Activated T-helper 2 cell treated with anti-CD3 and anti-CD28 coated beads, Interferon-gamma antibody, Interleukin-2, Interleukin-4, amounts not matched to agents 10 μg/mL and 5 μg/mL and 100 μg/mL, durations not matched to agents 14 hours and 24 hours and 36 hours (primary cell): ENCODE measurements around the gene RBP7. TPM values are rescaled to one million over a fixed set of nuclear protein-coding genes. Genes with fewer than 3 reads are reported as not detected.

Experiments
- DNase-seq: peaks from one replicate; pipeline ENCODE4 v3.0.0; 2021; ENCODE audit warnings: low spot score
- H3K27ac Mint-ChIP-seq: one replicate; pipeline ENCODE4 v1.8.0; 2021; ENCODE audit warnings: mixed read lengths
- H3K27me3 Mint-ChIP-seq: one replicate; pipeline ENCODE4 v1.8.0; 2021; ENCODE audit warnings: low read depth, mixed read lengths
- H3K36me3 Mint-ChIP-seq: one replicate; pipeline ENCODE4 v1.8.0; 2021; ENCODE audit warnings: low read depth, mixed read lengths
- H3K4me1 Mint-ChIP-seq: one replicate; pipeline ENCODE4 v1.8.0; 2021; ENCODE audit warnings: low read depth, mixed read lengths
- H3K4me3 Mint-ChIP-seq: one replicate; pipeline ENCODE4 v1.8.0; 2021; ENCODE audit warnings: low read depth, mild to moderate bottlenecking, moderate library complexity, mixed read lengths
- H3K9me3 Mint-ChIP-seq: one replicate; pipeline ENCODE4 v1.8.0; 2021; ENCODE audit warnings: mixed read lengths
- intact Hi-C: fragments of 100-400 bp; cut with micrococcal nuclease; formaldehyde crosslinking; loops from one replicate; pipeline ENCODE4 v1.15.1; 2023
- total RNA-seq: library from RNA; stranded (reverse); gene quantifications from 2 replicates; pipeline ENCODE4 v1.2.3, GENCODE V29; 2022

Gene RBP7
- total RNA-seq, 1 donor from 2014 or later = not detected

- intact Hi-C loops = no loop called here
- no peaks in the 10 kb centered on the region for H3K27me3 Mint-ChIP-seq
- no peaks in the 10 kb centered on the region for H3K4me1 Mint-ChIP-seq
- H3K9me3 Mint-ChIP-seq = no peaks in the 10 kb centered on the region
- H3K4me3 Mint-ChIP-seq = no peak overlapping the region
- no peak overlapping the region for H3K27ac Mint-ChIP-seq
- H3K36me3 Mint-ChIP-seq = peaks cover 10% of the 10 kb centered on the region
- DNase-seq = no peak
These were observed 45.7 kb downstream of the RBP7 start for GRCh38 chr1:10042746-10043145.

GRCh38 chr1:10045480-10046355 lies 48.7 kb downstream of the RBP7 start:
- no peaks in the 10 kb centered on the region for H3K9me3 Mint-ChIP-seq
- no peaks in the 10 kb centered on the region for H3K27me3 Mint-ChIP-seq
- H3K27ac Mint-ChIP-seq = no peak overlapping the region
- DNase-seq = no peak
- H3K4me3 Mint-ChIP-seq = no peak overlapping the region
- H3K4me1 Mint-ChIP-seq = no peaks in the 10 kb centered on the region
- intact Hi-C loops = no loop called here
- peaks cover 15% of the 10 kb centered on the region for H3K36me3 Mint-ChIP-seq

GRCh38 chr1:10046356-10047085 lies 49.5 kb downstream of the RBP7 start:
- Mint-ChIP-seq H3K27me3 (no peaks in the 10 kb centered on the region), H3K27ac (no peak overlapping the region), H3K4me1 (no peaks in the 10 kb centered on the region), H3K9me3 (no peaks in the 10 kb centered on the region), H3K4me3 (no peak overlapping the region), H3K36me3 (peaks cover 18% of the 10 kb centered on the region)
- intact Hi-C loops = no loop called here
- no peak for DNase-seq

GRCh38 chr1:10048601-10049000 lies 51.6 kb downstream of the RBP7 start:
- Mint-ChIP-seq H3K27me3 (no peaks in the 10 kb centered on the region), H3K36me3 (peaks cover 15% of the 10 kb centered on the region), H3K4me3 (no peak overlapping the region), H3K9me3 (no peaks in the 10 kb centered on the region), H3K27ac (no peak overlapping the region), H3K4me1 (peaks cover 2% of the 10 kb centered on the region)
- DNase-seq = no peak
- intact Hi-C loops = no loop called here

GRCh38 chr1:10050611-10051010 lies 53.6 kb downstream of the RBP7 start:
- no peak overlapping the region for H3K27ac Mint-ChIP-seq
- no peak for DNase-seq
- H3K4me1 Mint-ChIP-seq = peaks cover 2% of the 10 kb centered on the region
- no peaks in the 10 kb centered on the region for H3K27me3 Mint-ChIP-seq
- no peak overlapping the region for H3K4me3 Mint-ChIP-seq
- intact Hi-C loops = no loop called here
- peaks cover 15% of the 10 kb centered on the region for H3K36me3 Mint-ChIP-seq
- H3K9me3 Mint-ChIP-seq = no peaks in the 10 kb centered on the region

- Mint-ChIP-seq H3K9me3 (no peaks in the 10 kb centered on the region), H3K27me3 (no peaks in the 10 kb centered on the region), H3K36me3 (peaks cover 15% of the 10 kb centered on the region), H3K4me3 (no peak overlapping the region), H3K4me1 (peaks cover 2% of the 10 kb centered on the region), H3K27ac (no peak overlapping the region)
- DNase-seq = no peak
- intact Hi-C loops = no loop called here
These were observed 54.6 kb downstream of the RBP7 start for GRCh38 chr1:10051656-10052055.

- DNase-seq = no peak
- Mint-ChIP-seq H3K36me3 (peaks cover 10% of the 10 kb centered on the region), H3K9me3 (no peaks in the 10 kb centered on the region), H3K27me3 (no peaks in the 10 kb centered on the region), H3K4me3 (no peak overlapping the region), H3K27ac (no peak overlapping the region), H3K4me1 (peaks cover 2% of the 10 kb centered on the region)
- intact Hi-C loops = no loop called here
These were observed 55.3 kb downstream of the RBP7 start for GRCh38 chr1:10052347-10052746.

- H3K27me3 Mint-ChIP-seq = no peaks in the 10 kb centered on the region
- intact Hi-C loops = no loop called here
- H3K4me1 Mint-ChIP-seq = peaks cover 2% of the 10 kb centered on the region
- H3K4me3 Mint-ChIP-seq = no peak overlapping the region
- H3K36me3 Mint-ChIP-seq = peaks cover 4% of the 10 kb centered on the region
- no peaks in the 10 kb centered on the region for H3K9me3 Mint-ChIP-seq
- no peak overlapping the region for H3K27ac Mint-ChIP-seq
- no peak for DNase-seq
These were observed 57.4 kb downstream of the RBP7 start for GRCh38 chr1:10054465-10054864.

- Mint-ChIP-seq H3K27ac (no peak overlapping the region), H3K9me3 (no peaks in the 10 kb centered on the region), H3K36me3 (no peaks in the 10 kb centered on the region), H3K4me3 (no peak overlapping the region), H3K4me1 (peaks cover 2% of the 10 kb centered on the region), H3K27me3 (no peaks in the 10 kb centered on the region)
- DNase-seq = no peak
- intact Hi-C loops = no loop called here
These were observed 59.6 kb downstream of the RBP7 start for GRCh38 chr1:10056599-10056987.

- no peak for DNase-seq
- intact Hi-C loops = no loop called here
- peaks cover 2% of the 10 kb centered on the region for H3K4me1 Mint-ChIP-seq
- no peaks in the 10 kb centered on the region for H3K9me3 Mint-ChIP-seq
- no peaks in the 10 kb centered on the region for H3K36me3 Mint-ChIP-seq
- H3K27ac Mint-ChIP-seq = no peak overlapping the region
- H3K27me3 Mint-ChIP-seq = no peaks in the 10 kb centered on the region
- no peak overlapping the region for H3K4me3 Mint-ChIP-seq
These were observed 60.3 kb downstream of the RBP7 start for GRCh38 chr1:10057343-10057742.

- Mint-ChIP-seq H3K4me3 (no peak overlapping the region), H3K36me3 (no peaks in the 10 kb centered on the region), H3K27me3 (no peaks in the 10 kb centered on the region), H3K27ac (no peak overlapping the region), H3K9me3 (no peaks in the 10 kb centered on the region), H3K4me1 (no peaks in the 10 kb centered on the region)
- intact Hi-C loops = no loop called here
- no peak for DNase-seq
These were observed 60.8 kb downstream of the RBP7 start for GRCh38 chr1:10057796-10058195.

- peaks cover 7% of the 10 kb centered on the region for H3K4me1 Mint-ChIP-seq
- intact Hi-C loops = no loop called here
- H3K4me3 Mint-ChIP-seq = no peak overlapping the region
- no peaks in the 10 kb centered on the region for H3K9me3 Mint-ChIP-seq
- H3K27ac Mint-ChIP-seq = no peak overlapping the region
- DNase-seq = no peak
- no peaks in the 10 kb centered on the region for H3K36me3 Mint-ChIP-seq
- no peaks in the 10 kb centered on the region for H3K27me3 Mint-ChIP-seq
These were observed 62.3 kb downstream of the RBP7 start for GRCh38 chr1:10059342-10059718.

GRCh38 chr1:10060311-10061100 lies 63.5 kb downstream of the RBP7 start:
- Mint-ChIP-seq H3K4me1 (peaks cover 12% of the 10 kb centered on the region), H3K4me3 (no peak overlapping the region), H3K27me3 (no peaks in the 10 kb centered on the region), H3K9me3 (no peaks in the 10 kb centered on the region), H3K36me3 (no peaks in the 10 kb centered on the region), H3K27ac (no peak overlapping the region)
- intact Hi-C loops = no loop called here
- DNase-seq = no peak
